Measurements from ENCODE around the gene MRPS18C.
A peak's percentile ranks its signal among the peaks of the same experiment; 100 is the strongest.
"Not testable (repeated sequence)": the region's sequence is repeated elsewhere in the genome, so short reads cannot be mapped to it uniquely, and the experiment has no call there.

The MRPS18C gene

GRCh38 chr4:83455281-83456183, at the start of gene MRPS18C, which contains the start of gene HELQ:
Gene MRPS18C (plus strand): TSS chr4:83456058. CDS start chr4:83456078, 20 bp downstream.
Gene HELQ (minus strand): TSS chr4:83455823. CDS start chr4:83455693, 130 bp downstream.
- FAIRE-seq, result peak; percentile 28

DNA sequence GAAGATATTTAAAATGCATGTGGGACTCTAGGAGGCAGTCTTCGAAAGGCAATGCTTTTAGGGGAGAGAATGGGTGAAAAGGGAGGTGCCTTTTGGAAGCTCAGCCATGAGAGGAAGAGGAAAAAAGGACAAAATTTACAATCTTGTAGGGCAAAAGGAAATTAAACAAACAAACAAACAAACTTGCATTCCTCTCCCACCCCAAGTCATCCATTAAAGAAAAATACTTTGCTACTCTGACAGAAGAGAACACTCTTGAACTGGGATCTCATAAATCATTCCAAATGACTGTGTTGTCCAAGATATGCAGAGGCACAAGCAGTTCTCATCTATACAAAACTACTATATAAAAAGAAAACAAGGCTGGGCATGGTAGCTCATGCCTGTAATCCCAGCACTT, 47.0 kb upstream of the MRPS18C start:
- no peak for FAIRE-seq

DNA sequence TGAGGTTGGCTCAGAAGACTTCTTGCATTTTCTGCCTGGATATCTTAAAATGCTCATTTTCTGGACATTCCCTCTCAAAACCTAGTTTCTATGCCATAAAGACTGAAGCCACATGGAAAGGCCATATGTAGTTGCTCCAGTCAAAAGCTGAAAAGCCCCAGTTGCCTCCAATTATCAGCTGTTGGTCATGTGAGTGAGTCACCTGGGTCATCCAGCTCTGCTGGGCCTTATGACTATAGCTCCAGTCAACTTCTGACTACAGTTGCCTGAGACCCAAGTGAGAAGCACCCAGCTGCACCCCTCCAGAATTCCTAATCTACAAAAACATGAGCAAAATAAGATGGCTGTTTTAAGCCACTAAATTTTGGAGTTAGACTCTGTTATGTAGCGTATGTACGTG, 42.2 kb upstream of the MRPS18C start:
- no peak for FAIRE-seq

DNA sequence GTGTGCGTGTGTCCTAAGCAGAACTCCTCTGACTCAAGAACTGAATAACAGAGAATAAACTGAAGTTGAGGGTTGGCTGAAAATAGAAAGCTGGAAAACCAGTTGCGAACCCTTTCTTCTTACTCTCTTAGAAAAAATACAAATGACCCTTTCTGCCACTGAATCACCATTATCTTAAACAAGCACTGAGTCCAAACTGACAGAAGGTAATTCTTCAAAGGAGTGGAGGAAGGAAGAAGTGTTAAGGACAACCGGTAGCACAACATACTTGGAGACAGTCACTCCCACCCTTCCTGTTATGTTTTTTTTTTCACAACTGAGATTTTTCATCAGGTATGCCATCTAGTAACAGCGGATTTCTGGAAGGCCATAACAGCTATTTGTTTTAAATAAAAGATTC, 38.3 kb upstream of the MRPS18C start:
- FAIRE-seq, result no peak

GRCh38 chr4:83418211-83418610, 37.6 kb upstream of the MRPS18C start:
- no peak for FAIRE-seq

DNA sequence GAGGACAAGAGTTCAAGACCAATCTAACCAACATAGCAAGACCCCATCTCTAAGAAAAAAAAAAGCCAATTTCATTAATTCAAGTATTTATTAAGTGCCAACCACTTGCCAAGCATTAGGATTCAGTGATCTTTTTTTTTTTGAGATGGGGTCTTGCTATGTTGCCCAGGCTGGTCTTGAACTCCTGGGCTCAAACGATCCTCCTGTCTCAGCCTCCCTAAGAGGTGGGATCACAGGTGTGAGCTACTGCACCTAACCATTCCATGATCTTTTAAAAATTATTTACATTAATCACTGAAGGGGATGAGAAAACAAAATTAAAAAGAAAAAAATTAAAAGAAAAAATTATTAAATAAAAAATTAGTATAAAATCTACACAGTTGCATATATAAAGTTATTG, 24.7 kb upstream of the MRPS18C start:
- FAIRE-seq, result no peak

GRCh38 chr4:83436680-83437079, 19.2 kb upstream of the MRPS18C start:
- FAIRE-seq, result no peak

DNA sequence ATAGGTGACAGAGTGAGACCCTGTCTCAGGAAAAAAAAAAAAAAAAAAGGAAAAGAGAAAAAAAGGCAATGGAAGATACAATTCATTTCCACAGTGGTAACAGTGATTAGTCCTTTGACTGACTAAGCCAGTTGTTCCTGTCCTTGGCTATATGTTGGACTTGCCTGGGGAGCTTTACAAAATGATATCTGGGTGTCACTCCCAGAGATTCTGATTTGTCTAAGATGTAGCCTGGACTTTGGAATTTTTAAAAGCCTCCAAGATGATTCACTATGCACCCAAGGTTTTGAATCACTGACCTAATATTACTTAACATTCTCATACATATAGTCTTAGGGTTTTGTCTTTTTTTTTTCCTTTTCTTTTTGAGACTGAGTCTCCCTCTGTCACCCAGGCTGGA, 17.1 kb upstream of the MRPS18C start:
- no peak for FAIRE-seq

DNA sequence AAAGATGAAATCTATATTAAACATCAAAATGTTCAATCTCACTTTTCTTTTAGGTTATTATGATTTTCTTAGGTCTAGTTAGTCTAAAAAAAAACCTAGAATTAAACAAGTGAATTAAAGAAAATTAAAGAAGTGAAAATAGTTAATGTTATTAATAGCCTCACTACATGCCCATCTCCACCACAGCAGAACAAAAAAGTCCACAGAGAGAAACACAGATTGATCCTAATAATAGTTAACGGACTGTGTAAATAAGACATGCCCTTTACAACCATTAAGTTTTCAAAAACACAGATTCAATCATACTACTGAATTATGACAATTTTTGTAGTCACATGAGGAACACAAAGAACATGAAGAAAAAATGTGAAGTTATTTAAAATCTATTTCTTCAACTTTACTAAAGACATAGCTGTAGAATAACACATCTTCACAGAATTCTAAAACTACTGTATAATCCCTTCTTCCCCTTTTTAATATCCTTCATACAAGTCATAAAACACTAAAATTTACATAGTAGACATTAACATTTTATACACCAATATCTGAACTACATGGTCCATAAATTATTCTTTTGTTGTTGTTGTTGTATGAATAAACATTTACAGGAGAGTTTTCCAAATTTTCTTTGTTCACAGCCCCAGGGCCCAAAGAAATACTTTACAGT, 15.6 kb upstream of the MRPS18C start:
- peak; percentile 31 for FAIRE-seq

- no peak for FAIRE-seq
Observed at GRCh38 chr4:83440899-83441298, 15.0 kb upstream of the MRPS18C start.

GRCh38 chr4:83449009-83449408, 6.8 kb upstream of the MRPS18C start:
- FAIRE-seq, result no peak

DNA sequence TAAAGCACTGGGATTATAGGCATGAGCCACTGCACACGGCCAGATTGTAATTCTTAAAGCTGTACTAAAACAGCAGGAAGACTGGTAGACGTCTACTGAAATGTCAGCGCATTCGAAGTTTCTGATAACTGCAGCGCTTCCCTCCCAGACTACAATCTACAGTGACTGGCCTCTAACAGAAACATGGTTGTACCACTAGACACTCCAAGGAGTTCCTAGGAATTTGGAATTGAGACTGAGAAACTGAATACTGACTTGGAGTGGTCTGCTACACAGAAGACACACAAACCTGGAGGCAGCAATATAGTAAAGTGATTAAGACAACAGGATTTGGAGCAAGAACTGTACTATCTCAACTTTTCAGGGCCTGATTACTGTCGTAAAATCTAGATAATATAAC, 1.2 kb upstream of the MRPS18C start:
- no peak for FAIRE-seq

DNA sequence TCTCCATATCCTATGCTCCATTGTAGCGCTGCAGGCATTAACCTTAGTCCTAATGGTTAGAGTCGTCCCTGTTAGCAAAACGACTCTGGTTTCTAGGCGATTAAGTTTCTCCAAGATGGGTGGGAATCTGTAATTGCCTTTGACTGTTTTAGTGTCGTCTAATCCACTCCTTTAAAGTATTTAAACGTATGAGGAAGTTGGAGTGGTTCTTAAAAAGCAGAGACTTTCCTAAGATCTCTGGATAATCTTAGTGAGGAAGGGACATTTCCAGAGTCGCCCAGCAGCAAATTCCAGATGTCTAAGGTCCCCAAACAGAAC, 285 bp downstream of the MRPS18C start:
- no peak for FAIRE-seq

DNA sequence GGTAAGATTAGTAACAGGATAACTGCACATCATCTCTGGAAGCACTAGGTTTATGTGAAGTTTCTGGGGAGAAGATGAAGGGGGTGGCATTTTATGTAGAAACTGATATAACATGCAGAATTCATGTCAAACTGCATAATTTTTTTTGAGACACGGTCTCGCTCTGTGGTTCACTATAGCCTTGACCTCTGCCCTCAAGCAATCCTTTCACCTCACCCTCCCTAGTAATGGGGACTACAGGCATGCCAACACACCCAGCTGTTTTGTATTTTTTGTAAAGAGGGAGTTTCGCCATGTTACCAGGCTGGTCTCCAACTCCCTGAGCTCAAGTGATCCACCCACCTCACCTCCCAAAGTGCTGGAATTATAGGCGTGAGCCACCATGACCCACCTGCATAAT, 17.6 kb downstream of the MRPS18C start:
- no peak for FAIRE-seq

DNA sequence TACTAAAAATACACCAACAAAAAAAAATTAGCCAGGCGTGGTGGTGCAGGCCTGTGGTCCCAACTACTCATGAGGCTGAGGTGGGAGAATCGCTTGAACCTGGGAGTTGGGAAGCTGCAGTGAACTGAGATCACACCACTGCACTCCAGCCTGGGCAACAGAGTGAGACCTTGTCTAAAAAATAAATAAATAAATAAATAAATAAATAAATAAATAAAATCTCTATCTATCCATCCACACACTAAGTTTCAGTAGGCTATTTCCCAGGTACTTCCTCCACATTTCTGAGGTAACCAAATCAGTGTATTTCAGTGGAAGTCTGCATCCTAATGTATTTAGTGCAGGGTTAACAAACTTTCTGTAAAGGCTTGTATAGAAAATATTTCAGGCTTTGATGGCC, 18.1 kb downstream of the MRPS18C start:
- no peak for FAIRE-seq

DNA sequence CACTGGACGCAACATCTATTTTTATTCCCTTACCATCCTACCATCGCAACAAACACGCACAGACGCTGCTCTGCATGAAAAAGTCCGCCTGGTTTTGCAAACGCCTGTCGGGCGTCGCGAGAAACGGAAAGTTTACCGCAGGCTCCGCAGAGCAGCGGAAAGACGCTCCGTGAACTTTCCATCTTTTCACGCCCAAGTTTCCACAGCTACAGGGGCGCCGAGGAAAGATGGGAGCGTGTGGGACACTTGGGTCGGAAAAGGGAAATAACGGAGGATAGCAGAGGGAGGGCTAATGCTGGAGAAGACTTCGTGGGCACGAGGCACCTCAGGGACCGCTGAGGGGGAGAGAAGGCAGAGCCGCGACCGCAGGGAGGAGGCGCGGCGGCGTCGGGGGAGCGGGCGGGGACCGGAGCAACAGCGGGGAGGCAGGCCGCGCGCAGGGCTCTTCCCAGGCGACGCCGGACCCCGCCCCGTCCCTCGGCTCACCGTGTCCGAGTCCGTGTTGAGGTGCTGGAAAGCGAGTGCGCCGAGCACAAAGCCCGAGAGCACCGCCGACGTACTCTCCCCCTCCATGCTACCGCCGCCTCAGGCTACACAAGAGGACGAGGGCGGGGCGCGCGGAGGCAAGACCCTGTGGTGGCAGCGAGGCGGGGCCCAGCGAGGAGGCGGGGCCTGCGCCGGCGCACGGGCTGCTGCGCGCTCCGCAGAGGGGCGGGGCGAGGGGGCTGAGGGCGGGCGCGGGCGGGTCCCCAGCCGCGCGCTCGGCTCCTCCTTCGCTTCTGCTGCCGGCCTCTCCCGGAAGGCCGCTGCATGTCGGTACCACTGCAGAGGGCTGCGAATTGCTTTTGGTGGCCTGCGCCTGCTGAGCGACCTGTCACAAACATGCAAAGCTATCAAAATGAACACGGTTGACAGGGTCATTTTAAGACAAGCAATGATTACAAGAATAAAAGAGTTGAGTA, 28.9 kb downstream of the MRPS18C start, which contains the start of gene ABRAXAS1:
Gene ABRAXAS1 (minus strand): TSS at position 601 of the 962 bp plus-strand sequence. CDS start 28 bp downstream, at position 573.
- FAIRE-seq, result no peak

GRCh38 chr4:83486457-83487129, 30.7 kb downstream of the MRPS18C start:
- FAIRE-seq, result no peak

GRCh38 chr4:83489711-83490326, 34.0 kb downstream of the MRPS18C start:
- no peak for FAIRE-seq

GRCh38 chr4:83490876-83491450, 35.1 kb downstream of the MRPS18C start:
- FAIRE-seq, result no peak

DNA sequence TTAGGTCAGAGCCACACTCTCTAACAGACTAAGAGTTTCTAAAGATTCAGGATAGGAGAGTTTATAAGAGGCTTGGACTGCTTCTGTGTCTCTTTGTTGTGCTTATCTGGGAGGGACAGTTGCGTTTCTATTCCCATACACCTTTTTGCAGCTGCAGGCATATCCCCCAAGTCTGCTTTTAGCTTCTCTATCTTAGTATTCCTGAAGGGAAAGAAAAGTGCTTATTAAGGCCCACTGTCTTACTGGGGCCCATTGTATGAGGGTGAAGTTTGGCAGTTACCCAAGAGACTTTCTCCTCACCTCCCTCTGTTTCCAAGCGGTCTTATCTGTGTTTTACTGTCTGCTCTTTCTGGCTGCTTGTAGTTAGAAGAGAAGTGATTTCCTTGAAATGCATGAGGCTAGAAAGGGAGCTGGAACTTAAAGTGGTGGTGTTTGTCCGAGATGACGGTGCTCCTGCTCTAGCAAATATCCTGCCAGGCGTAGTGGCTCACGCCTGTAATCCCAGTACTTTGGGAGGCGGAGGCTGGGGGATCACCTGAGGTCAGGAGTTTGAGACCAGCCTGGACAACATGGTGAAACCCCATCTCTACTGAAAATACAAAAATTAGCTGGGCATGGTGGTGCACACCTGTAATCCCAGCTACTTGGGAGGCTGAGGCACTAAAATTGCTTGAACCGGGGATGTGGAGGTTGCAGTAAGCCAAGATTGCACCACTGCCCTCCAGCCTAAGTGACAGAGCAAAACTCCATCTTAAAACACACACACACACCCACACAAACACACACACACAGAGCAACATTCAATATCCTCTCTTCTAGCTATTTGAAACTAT, 40.4 kb downstream of the MRPS18C start:
- FAIRE-seq, result not testable (repeated sequence)

All from colon (tissue), 2 donors.